HepG2 (cell line): Measurements from ENCODE around the gene CDYL. TPM values are rescaled to one million over a fixed set of nuclear protein-coding genes. Genes with fewer than 3 reads are reported as not detected.

Experiments
- ATAC-seq: fragments of 200-7000 bp; cut with Tn5 transposase; 3 replicates; pipeline ENCODE4 v1.9.1; 2020; ENCODE audit warnings: mild to moderate bottlenecking, moderate library complexity
- BruUV-seq: library from RNA; stranded (reverse); fragments of 400-500 nt; replicated peaks from 2 replicates; lab custom pipeline; 2021; lab: Mats Ljungman, UMichigan
- CTCF ChIA-PET: fragments of 300-600 bp; formaldehyde crosslinking; extraction: SDS; loops from one replicate; lab custom pipeline; 2021; ENCODE audit warnings: low total read pairs, inconsistent platforms, low intra/inter-chr PET ratio; lab: Yijun Ruan, JAX
- POLR2A ChIA-PET: fragments of 350-600 bp; sonication (Branson Sonifier 250); formaldehyde crosslinking; loops from one replicate; lab custom pipeline; 2020; ENCODE audit warnings: antibody characterized with exemption, inconsistent platforms; lab: Yijun Ruan, JAX
- DNase-seq: peaks from one replicate; pipeline ENCODE4 v3.0.0-alpha.2; 2015; ENCODE audit warnings: low spot score
- FAIRE-seq: peaks from 3 replicates; lab custom pipeline; 2011; peaks lifted over from hg19 to GRCh38; lab: Jason Lieb, UNC
- H2AFZ ChIP-seq: one replicate; pipeline ENCODE4 v1.6.1; 2011; ENCODE audit warnings: low read length, inconsistent platforms
- H3K27ac ChIP-seq: fragments of 300-600 bp; 3 replicates; pipeline ENCODE4 v1.8.0; 2011; ENCODE audit warnings: mixed run types, mild to moderate bottlenecking, mixed read lengths, low read length, inconsistent platforms; ENCODE audit not compliant: insufficient read depth; ENCODE audit errors: extremely low read length
- H3K27me3 ChIP-seq, 2 experiments: fragments of 200-600 bp in 1 of 2; 2 replicates in 1 of 2; 3 replicates in 1 of 2; pipeline versions ENCODE4 v1.6.0 to v1.8.0; 2011; ENCODE audit warnings: low read length in 2 of 2, mild to moderate bottlenecking in 2 of 2, moderate library complexity in 2 of 2, inconsistent platforms in 1 of 2; ENCODE audit not compliant: insufficient read depth in 2 of 2, control insufficient read depth in 1 of 2
- H3K36me3 ChIP-seq, 2 experiments: fragments of 200-600 bp in 1 of 2; replicated peaks in 1 of 2; 2 replicates in 1 of 2; 3 replicates in 1 of 2; pipeline versions ENCODE4 v1.5.1 to v1.8.0; 2011; ENCODE audit warnings: low read length in 2 of 2, inconsistent platforms in 1 of 2; ENCODE audit not compliant: insufficient read depth in 2 of 2, control insufficient read depth in 1 of 2
- H3K4me1 ChIP-seq: 2 replicates; pipeline ENCODE4 v1.5.1; 2012; ENCODE audit warnings: low read length, inconsistent platforms; ENCODE audit not compliant: insufficient read depth
- H3K4me2 ChIP-seq: 2 replicates; pipeline ENCODE4 v1.6.0; 2011; ENCODE audit warnings: low read depth, low read length, inconsistent platforms
- H3K4me3 ChIP-seq, 3 experiments: fragments of 200-600 bp in 1 of 3; sonication (generic), shearing (Covaris generic) in 1 of 3; replicated peaks in 1 of 3; 2 replicates each; pipeline ENCODE4 v1.5.1; 2011 to 2016; ENCODE audit warnings: low read length in 3 of 3, inconsistent platforms in 2 of 3, low read depth in 2 of 3, mild to moderate bottlenecking in 2 of 3, control low read depth in 1 of 3, mixed read lengths in 1 of 3; ENCODE audit not compliant: insufficient read depth in 1 of 3
- H3K79me2 ChIP-seq: one replicate; pipeline ENCODE4 v1.6.1; 2011; ENCODE audit warnings: low read length, inconsistent platforms; ENCODE audit not compliant: insufficient read depth
- H3K9ac ChIP-seq: 2 replicates; pipeline ENCODE4 v1.6.0; 2011; ENCODE audit warnings: mild to moderate bottlenecking, low read depth, low read length, inconsistent platforms; ENCODE audit not compliant: insufficient read depth
- H3K9me3 ChIP-seq: 2 replicates; pipeline ENCODE4 v1.5.1; 2012; ENCODE audit warnings: mild to moderate bottlenecking, low read length
- H4K20me1 ChIP-seq: 2 replicates; pipeline ENCODE4 v1.6.0; 2011; ENCODE audit warnings: inconsistent platforms, mild to moderate bottlenecking, low read length, moderate library complexity; ENCODE audit not compliant: insufficient read depth
- AFF4 ChIP-seq: sonication (generic); formaldehyde crosslinking; IDR thresholded peaks from 2 replicates; pipeline ENCODE4 v1.4.0; 2020; ENCODE audit warnings: missing genetic modification reagents
- BRCA1 ChIP-seq: sonication (generic); formaldehyde crosslinking; IDR thresholded peaks from 2 replicates; pipeline ENCODE4 v1.4.0; 2020; ENCODE audit warnings: missing genetic modification reagents
- CBFB ChIP-seq: sonication (generic); formaldehyde crosslinking; IDR thresholded peaks from 2 replicates; pipeline ENCODE4 v1.4.0; 2020; ENCODE audit warnings: missing genetic modification reagents
- CEBPB ChIP-seq: IDR thresholded peaks from 2 replicates; pipeline ENCODE4 v1.6.1; 2011; ENCODE audit warnings: low read depth, low read length, improper control_type of control experiment, borderline replicate concordance
- FOXO4 ChIP-seq: sonication (generic); formaldehyde crosslinking; conservative IDR thresholded peaks from 2 replicates; pipeline ENCODE4 v1.8.1; 2023; ENCODE audit warnings: missing genetic modification reagents
- HHEX ChIP-seq: IDR thresholded peaks from 2 replicates; pipeline ENCODE4 v1.6.1; 2016; ENCODE audit warnings: control low read depth
- KMT2B ChIP-seq: IDR thresholded peaks from 2 replicates; pipeline ENCODE4 v1.6.1; 2016; ENCODE audit warnings: missing genetic modification reagents, missing compliant biosample characterization
- SRSF1 ChIP-seq: fragments of 200-400 bp; formaldehyde crosslinking; optimal IDR thresholded peaks from 2 replicates; pipeline ENCODE3; 2017; ENCODE audit warnings: mild to moderate bottlenecking, low read depth, low read length, moderate library complexity
- TFE3 ChIP-seq: IDR thresholded peaks from 2 replicates; pipeline ENCODE4 v1.6.1; 2016
- ZBTB43 ChIP-seq: sonication (generic); formaldehyde crosslinking; conservative IDR thresholded peaks from 2 replicates; pipeline ENCODE4 v1.4.0; 2020; ENCODE audit warnings: missing genetic modification reagents
- ZNF510 ChIP-seq: sonication (generic); formaldehyde crosslinking; IDR thresholded peaks from 2 replicates; pipeline ENCODE4 v1.4.0; 2020; ENCODE audit warnings: low read depth, mild to moderate bottlenecking, missing genetic modification reagents
- ZNF672 ChIP-seq: sonication (generic); formaldehyde crosslinking; IDR thresholded peaks from 2 replicates; pipeline ENCODE4 v1.8.1; 2022; ENCODE audit warnings: missing genetic modification reagents
- WGBS: methylation state at CpG from one replicate; pipeline ENCODE4 v1.1.6; 2017; ENCODE audit warnings: low lambda C conversion rate; 5-methylcytosine and 5-hydroxymethylcytosine counted together
- in situ Hi-C: cut with HindIII; loops from 2 replicates; pipeline ENCODE4 v1.10.0; 2017; ENCODE audit warnings: low pct_unique_long_range_greater_than_20kb; ENCODE audit not compliant: extremely low pct_ligation_motif_present
- intact Hi-C: fragments of 100-400 bp; cut with micrococcal nuclease; formaldehyde crosslinking; loops from one replicate; pipeline ENCODE4 v1.10.0; 2022; ENCODE audit not compliant: unreplicated experiment
- polyA plus RNA-seq, 8 experiments: library from polyadenylated mRNA; depleted of rRNA in 3 of 8; stranded (reverse) in 7 of 8; unstranded in 1 of 8; fragments of >200 nt; fragmentation: Illumina TruSeq in 4 of 8; extraction: Trizol in 4 of 8; gene quantifications; 2 replicates each; pipeline versions ENCODE4 v1.2.1 to v1.2.3, GENCODE V29; 2011 to 2016; ENCODE audit warnings: low read depth in 4 of 8, missing spikeins in 1 of 8, mixed read lengths in 1 of 8; ENCODE audit not compliant: insufficient read depth in 1 of 8
- total RNA-seq, 5 experiments: library from RNA; depleted of rRNA; stranded (reverse); fragments of >200 nt; fragmentation: Illumina TruSeq; extraction: Trizol; gene quantifications; 2 replicates each; pipeline ENCODE4 v1.2.3, GENCODE V29; 2016; ENCODE audit warnings: low read depth in 1 of 5
- TF ChIP-seq, protein P1 (sequence below): sonication (generic); formaldehyde crosslinking; IDR thresholded peaks from 2 replicates; pipeline ENCODE4 v1.8.1; 2023; ENCODE audit warnings: mild to moderate bottlenecking, missing genetic modification reagents, borderline replicate concordance
- TF ChIP-seq, protein P2 (sequence below), 2 experiments: sonication (generic) in 1 of 2; formaldehyde crosslinking in 1 of 2; IDR thresholded peaks; 2 replicates each; pipeline versions ENCODE4 v1.4.0 to v1.6.1; 2018 to 2020; ENCODE audit warnings: missing genetic modification reagents in 2 of 2, borderline replicate concordance in 1 of 2, low read depth in 1 of 2, mild to moderate bottlenecking in 1 of 2, missing biosample characterization in 1 of 2

The CDYL gene
- total and polyA plus RNA-seq, 2 of the 13 experiments (the other 11 are each of a cell fraction or from before 2014, with no cell fraction given): 22.8 to 105 TPM

DNA sequence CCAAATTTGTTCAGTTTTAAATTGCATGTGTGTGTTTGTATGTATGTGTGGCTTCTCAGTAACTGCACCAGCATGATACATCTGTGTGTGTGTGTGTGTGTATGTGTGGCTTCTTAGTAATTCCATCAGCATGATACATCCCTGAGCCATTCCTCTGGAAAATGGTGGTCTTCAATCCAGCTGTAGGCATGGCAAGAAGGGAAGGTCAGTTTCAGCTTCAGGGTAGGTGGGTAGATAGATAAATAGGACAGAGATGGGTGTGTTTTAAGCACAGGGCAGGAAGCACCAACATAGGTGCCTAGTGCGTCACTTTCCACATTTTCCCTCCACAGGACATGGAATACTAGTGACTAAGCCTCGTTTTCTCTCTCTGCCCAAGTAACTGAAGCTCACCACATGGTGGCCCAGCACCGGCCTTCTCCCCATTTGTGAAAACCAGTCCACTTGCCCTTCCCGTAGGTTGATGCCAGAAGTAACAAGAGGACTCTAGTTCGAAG, 144.8 kb downstream of the CDYL start:
- POLR2A ChIA-PET: no interaction called here
- H3K79me2 ChIP-seq: no peaks in the 10 kb centered on the region

More for the DNA sequence above, 144.8 kb downstream of the CDYL start:
- peak; percentile 43; the same call in 1 of the 3 replicates for ATAC-seq
- H3K27me3 ChIP-seq: no peaks in the 10 kb centered on the region
- TF ChIP-seq ZNF510 (no peak), BRCA1 (no peak), AFF4 (CRISPR knock-in tag) (no peak), CEBPB (no peak), ZBTB43 (CRISPR knock-in tag) (no peak), CBFB (CRISPR knock-in tag) (no peak), FOXO4 (no peak), SRSF1 (no peak), HHEX (CRISPR knock-in tag) (no peak), TFE3 (CRISPR knock-in tag) (no peak), ZNF672 (CRISPR knock-in tag) (no peak), KMT2B (CRISPR knock-in tag) (no peak)
- TF ChIP-seq, protein P1, sequence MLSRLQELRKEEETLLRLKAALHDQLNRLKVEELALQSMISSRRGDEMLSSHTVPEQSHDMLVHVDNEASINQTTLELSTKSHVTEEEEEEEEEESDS: no peak
- TF ChIP-seq, protein P2, sequence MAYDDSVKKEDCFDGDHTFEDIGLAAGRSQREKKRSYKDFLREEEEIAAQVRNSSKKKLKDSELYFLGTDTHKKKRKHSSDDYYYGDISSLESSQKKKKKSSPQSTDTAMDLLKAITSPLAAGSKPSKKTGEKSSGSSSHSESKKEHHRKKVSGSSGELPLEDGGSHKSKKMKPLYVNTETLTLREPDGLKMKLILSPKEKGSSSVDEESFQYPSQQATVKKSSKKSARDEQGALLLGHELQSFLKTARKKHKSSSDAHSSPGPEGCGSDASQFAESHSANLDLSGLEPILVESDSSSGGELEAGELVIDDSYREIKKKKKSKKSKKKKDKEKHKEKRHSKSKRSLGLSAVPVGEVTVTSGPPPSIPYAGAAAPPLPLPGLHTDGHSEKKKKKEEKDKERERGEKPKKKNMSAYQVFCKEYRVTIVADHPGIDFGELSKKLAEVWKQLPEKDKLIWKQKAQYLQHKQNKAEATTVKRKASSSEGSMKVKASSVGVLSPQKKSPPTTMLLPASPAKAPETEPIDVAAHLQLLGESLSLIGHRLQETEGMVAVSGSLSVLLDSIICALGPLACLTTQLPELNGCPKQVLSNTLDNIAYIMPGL (CRISPR knock-in tag; IDR thresholded peaks at IDR 0.05; ENCODE audit: borderline replicate concordance in 1 of 2, low read depth in 1 of 2): no peak
- no peak overlapping the region for H3K27ac ChIP-seq
- H4K20me1 ChIP-seq: no peaks in the 10 kb centered on the region
- no peak for FAIRE-seq
- peaks cover 0 to 2% of the 10 kb centered on the region in 2 experiments; a peak in 2 of 5 replicates for H3K36me3 ChIP-seq
- H3K4me3 ChIP-seq: no peak overlapping the region
- no peak overlapping the region for H2AFZ ChIP-seq
- H3K4me2 ChIP-seq: no peak overlapping the region
- BruUV-seq: no TSS peak
- in situ Hi-C loops (no loop called here), intact Hi-C loops (no loop called here)
- WGBS: 93% methylated on average over 5 of the region's 5 CpGs
- H3K4me1 ChIP-seq: no peaks in the 10 kb centered on the region
- no peak for DNase-seq
- no peaks in the 10 kb centered on the region for H3K9me3 ChIP-seq
- CTCF ChIA-PET: no interaction called here
- no peak overlapping the region for H3K9ac ChIP-seq
